ENCODE measurements around the gene SEC22A. TPM values are rescaled to one million over a fixed set of nuclear protein-coding genes. Genes with fewer than 3 reads are reported as not detected.

SEC22A gene
- total RNA-seq, 2 donors from 2014 or later: 24.7 to 25.3 TPM

DNA sequence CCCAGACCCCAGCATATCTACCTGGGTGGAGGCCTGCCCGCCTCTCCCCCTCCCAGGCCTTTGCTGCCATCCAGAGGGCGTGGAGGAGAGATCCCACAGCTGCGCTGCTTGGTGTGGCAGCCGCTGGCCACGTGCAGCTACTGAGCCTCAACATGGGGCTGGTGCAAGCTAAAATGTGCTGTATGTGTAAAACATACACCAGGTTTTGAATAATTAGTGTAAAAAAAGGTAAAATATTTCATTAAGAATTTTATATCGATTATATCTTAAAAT, 95.8 kb downstream of the SEC22A start:
- Histone ChIP-seq H3K36me3 (peaks cover 50% of the 10 kb centered on the region), H3K9me3 (no peaks in the 10 kb centered on the region), H3K27ac (no peak overlapping the region), H3K4me3 (no peak overlapping the region), H3K4me1 (ENCODE audit: control insufficient read depth in 1 of 2, low read depth in 2 of 2) (no peaks in the 10 kb centered on the region), H3K27me3 (replicated peaks; ENCODE audit: insufficient read depth) (no peaks in the 10 kb centered on the region)
- ATAC-seq (ENCODE audit: insufficient number of reproducible peaks, low FRiP score, low read depth) (no peak), DNase-seq (ENCODE audit: low spot score) (no peak)
- TF ChIP-seq, protein P1, sequence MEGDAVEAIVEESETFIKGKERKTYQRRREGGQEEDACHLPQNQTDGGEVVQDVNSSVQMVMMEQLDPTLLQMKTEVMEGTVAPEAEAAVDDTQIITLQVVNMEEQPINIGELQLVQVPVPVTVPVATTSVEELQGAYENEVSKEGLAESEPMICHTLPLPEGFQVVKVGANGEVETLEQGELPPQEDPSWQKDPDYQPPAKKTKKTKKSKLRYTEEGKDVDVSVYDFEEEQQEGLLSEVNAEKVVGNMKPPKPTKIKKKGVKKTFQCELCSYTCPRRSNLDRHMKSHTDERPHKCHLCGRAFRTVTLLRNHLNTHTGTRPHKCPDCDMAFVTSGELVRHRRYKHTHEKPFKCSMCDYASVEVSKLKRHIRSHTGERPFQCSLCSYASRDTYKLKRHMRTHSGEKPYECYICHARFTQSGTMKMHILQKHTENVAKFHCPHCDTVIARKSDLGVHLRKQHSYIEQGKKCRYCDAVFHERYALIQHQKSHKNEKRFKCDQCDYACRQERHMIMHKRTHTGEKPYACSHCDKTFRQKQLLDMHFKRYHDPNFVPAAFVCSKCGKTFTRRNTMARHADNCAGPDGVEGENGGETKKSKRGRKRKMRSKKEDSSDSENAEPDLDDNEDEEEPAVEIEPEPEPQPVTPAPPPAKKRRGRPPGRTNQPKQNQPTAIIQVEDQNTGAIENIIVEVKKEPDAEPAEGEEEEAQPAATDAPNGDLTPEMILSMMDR (IDR thresholded peaks at IDR 0.05): no peak

DNA sequence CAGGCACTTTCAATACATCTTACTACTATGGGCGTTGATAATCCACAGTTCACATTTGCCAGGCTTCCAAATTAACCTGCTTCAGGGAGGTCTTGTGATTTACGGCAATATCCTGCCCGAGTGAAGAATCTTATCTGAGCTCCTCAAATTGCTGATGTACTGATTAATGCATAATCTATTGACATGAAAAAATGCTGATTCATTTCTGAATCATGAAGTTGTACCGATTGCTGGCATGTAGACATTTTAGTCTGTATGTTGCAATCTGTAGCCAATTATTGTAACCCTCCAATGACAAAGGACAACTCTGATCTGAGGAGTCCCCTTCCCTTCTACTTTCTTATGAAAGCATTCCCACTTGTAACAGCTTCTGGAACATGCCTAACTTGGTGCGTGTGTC, 97.2 kb downstream of the SEC22A start:
- no peak for DNase-seq (ENCODE audit: low spot score)
- H3K36me3 ChIP-seq: peaks cover 60% of the 10 kb centered on the region
- no peak for ATAC-seq (ENCODE audit: insufficient number of reproducible peaks, low FRiP score, low read depth)

DNA sequence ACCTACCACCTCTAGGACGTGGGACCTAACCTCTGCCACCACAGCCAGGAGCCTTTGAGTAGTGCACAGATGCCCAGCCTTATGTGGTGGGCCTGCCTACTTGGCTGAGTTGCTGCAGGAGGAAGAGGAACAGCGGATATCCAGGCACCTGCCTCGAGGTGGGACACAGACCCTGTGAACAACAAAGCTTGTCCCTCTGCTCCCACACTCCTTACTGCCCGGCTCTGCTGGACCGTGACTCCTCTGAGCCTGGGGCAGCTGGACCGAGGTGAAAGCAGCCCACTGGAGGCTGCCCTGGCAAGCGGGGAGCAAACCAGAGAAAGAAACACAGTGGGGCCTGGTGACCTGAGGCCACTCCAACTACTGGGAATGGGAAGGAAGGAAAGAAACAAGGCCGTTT, 97.8 kb downstream of the SEC22A start:
- DNase-seq (ENCODE audit: low spot score) (no peak), ATAC-seq (ENCODE audit: insufficient number of reproducible peaks, low FRiP score, low read depth) (no peak)
- Histone ChIP-seq H3K36me3 (peaks cover 63% of the 10 kb centered on the region), H3K27ac (no peak overlapping the region), H3K4me3 (no peak overlapping the region), H3K9me3 (no peaks in the 10 kb centered on the region), H3K4me1 (ENCODE audit: control insufficient read depth in 1 of 2, low read depth in 2 of 2) (no peaks in the 10 kb centered on the region), H3K27me3 (replicated peaks; ENCODE audit: insufficient read depth) (no peaks in the 10 kb centered on the region)
- TF ChIP-seq, protein P1 (IDR thresholded peaks at IDR 0.05): no peak

More for the DNA sequence above, 97.2 kb downstream of the SEC22A start:
- Histone ChIP-seq H3K4me1 (ENCODE audit: control insufficient read depth in 1 of 2, low read depth in 2 of 2) (no peaks in the 10 kb centered on the region), H3K27me3 (replicated peaks; ENCODE audit: insufficient read depth) (no peaks in the 10 kb centered on the region), H3K4me3 (no peak overlapping the region), H3K9me3 (no peaks in the 10 kb centered on the region), H3K27ac (no peak overlapping the region)
- TF ChIP-seq, protein P1 (IDR thresholded peaks at IDR 0.05): no peak

DNA sequence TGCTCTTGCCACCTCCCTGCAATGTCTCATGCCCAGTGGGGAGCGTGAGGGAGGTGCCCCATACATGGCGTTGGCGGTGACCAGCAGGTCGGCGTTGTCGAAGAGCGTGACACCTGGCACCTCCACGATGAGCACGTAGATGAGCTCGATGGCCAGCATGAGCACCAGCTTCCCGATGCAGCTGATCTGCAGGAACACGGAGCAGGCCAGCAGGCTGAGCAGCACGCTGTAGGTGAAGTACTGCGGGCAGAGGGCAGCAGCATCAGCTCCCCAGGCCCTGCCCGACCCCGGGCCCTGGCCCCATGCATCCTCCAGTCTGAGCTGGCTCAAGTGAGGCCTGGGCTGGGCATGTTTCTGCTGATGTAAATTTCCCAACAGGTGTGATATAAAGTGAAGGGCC, 98.3 kb downstream of the SEC22A start:
- ATAC-seq (ENCODE audit: insufficient number of reproducible peaks, low FRiP score, low read depth) (no peak), DNase-seq (ENCODE audit: low spot score) (no peak)
- TF ChIP-seq, protein P1 (IDR thresholded peaks at IDR 0.05): no peak
- Histone ChIP-seq H3K4me3 (no peak overlapping the region), H3K27me3 (replicated peaks; ENCODE audit: insufficient read depth) (no peaks in the 10 kb centered on the region), H3K27ac (no peak overlapping the region), H3K36me3 (peaks cover 67% of the 10 kb centered on the region), H3K9me3 (no peaks in the 10 kb centered on the region), H3K4me1 (ENCODE audit: control insufficient read depth in 1 of 2, low read depth in 2 of 2) (no peaks in the 10 kb centered on the region)

DNA sequence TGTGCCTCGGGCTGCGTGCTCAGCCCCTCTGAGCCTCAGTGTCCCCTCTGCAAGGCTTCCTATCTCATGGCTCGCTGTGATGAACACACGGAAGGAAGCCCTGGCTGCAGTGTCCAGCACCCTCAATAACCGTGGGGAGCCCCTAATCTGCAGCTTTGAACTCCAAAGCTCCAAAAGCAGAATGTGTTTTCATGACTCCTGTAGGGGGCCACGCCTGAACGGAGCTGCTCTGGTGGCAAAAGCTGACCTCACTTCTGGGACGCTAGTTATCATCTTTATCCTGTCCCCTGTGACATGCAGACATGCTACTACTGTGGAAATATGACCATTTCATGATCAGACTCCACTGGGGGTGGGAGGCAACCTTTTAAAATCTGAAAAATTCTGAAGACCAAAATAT, 98.8 kb downstream of the SEC22A start:
- DNase-seq (ENCODE audit: low spot score) (no peak), ATAC-seq (ENCODE audit: insufficient number of reproducible peaks, low FRiP score, low read depth) (no peak)
- no peak overlapping the region for H3K27ac ChIP-seq
- TF ChIP-seq, protein P1 (IDR thresholded peaks at IDR 0.05): no peak
- no peaks in the 10 kb centered on the region for H3K27me3 ChIP-seq (replicated peaks; ENCODE audit: insufficient read depth)
- H3K36me3 ChIP-seq: peaks cover 66% of the 10 kb centered on the region
- H3K4me1 ChIP-seq (ENCODE audit: control insufficient read depth in 1 of 2, low read depth in 2 of 2): no peaks in the 10 kb centered on the region
- H3K9me3 ChIP-seq: no peaks in the 10 kb centered on the region
- no peak overlapping the region for H3K4me3 ChIP-seq

All from thoracic aorta (tissue), 2 donors.